NCI-H226 (cell line): ENCODE data around the gene CELF2.
A peak's percentile ranks its signal among the peaks of the same experiment; 100 is the strongest.

Source experiments
- DNase-seq: peaks from one replicate; pipeline ENCODE4 v3.0.0-alpha.2; 2015

Gene CELF2

GRCh38 chr10:11159543-11160215 is 142.0 kb downstream of the CELF2 start:
- no peak for DNase-seq

- DNase-seq, result no peak
Measured at GRCh38 chr10:11161096-11161495, 143.4 kb downstream of the CELF2 start.

GRCh38 chr10:11161910-11162309 is 144.2 kb downstream of the CELF2 start:
- no peak for DNase-seq

GRCh38 chr10:11162828-11163599 is 145.3 kb downstream of the CELF2 start:
- DNase-seq, result no peak

GRCh38 chr10:11163780-11164550 is 146.3 kb downstream of the CELF2 start:
- no peak for DNase-seq

- DNase-seq, result no peak
Measured at GRCh38 chr10:11164551-11164802, 146.8 kb downstream of the CELF2 start.

GRCh38 chr10:11164803-11165590 is 147.3 kb downstream of the CELF2 start:
- DNase-seq, result peak; percentile 83

GRCh38 chr10:11165591-11166543 is 148.2 kb downstream of the CELF2 start:
- DNase-seq, result peak; percentile 13

- no peak for DNase-seq
Measured at GRCh38 chr10:11166550-11166949, 148.9 kb downstream of the CELF2 start.

GRCh38 chr10:11167233-11167966 is 149.7 kb downstream of the CELF2 start:
- DNase-seq, result no peak

- no peak for DNase-seq
Measured at GRCh38 chr10:11168423-11169090, 150.9 kb downstream of the CELF2 start.

- no peak for DNase-seq
Measured at GRCh38 chr10:11169976-11170375, 152.3 kb downstream of the CELF2 start.

- DNase-seq, result no peak
Measured at GRCh38 chr10:11170574-11170973, 152.9 kb downstream of the CELF2 start.

- no peak for DNase-seq
Measured at GRCh38 chr10:11170993-11171851, 153.6 kb downstream of the CELF2 start.

- DNase-seq, result no peak
Measured at GRCh38 chr10:11173042-11173441, 155.4 kb downstream of the CELF2 start.

GRCh38 chr10:11175823-11176243 is 158.2 kb downstream of the CELF2 start:
- DNase-seq, result no peak

GRCh38 chr10:11176746-11177145 is 159.1 kb downstream of the CELF2 start:
- DNase-seq, result no peak

- no peak for DNase-seq
Measured at GRCh38 chr10:11177381-11177780, 159.7 kb downstream of the CELF2 start.

GRCh38 chr10:11177926-11178471 is 160.3 kb downstream of the CELF2 start:
- DNase-seq, result no peak
